OCI-LY1 (cell line): ENCODE results near the gene SMARCAL1.

Source experiments
- H2AFZ ChIP-seq: fragments of 200-600 bp; sonication (generic), shearing (Covaris generic); 2 replicates; pipeline ENCODE4 v1.6.0; 2014; ENCODE audit warnings: antibody characterized with exemption, mild to moderate bottlenecking, low read length
- H3F3A ChIP-seq: fragments of 200-600 bp; sonication (generic), shearing (Covaris generic); 2 replicates; pipeline ENCODE4 v1.6.0; 2014; ENCODE audit warnings: mild to moderate bottlenecking, antibody characterized with exemption, low read length, moderate library complexity; ENCODE audit not compliant: insufficient read depth
- H3K27ac ChIP-seq: fragments of 200-600 bp; sonication (generic); 2 replicates; pipeline ENCODE4 v1.5.1; 2014; ENCODE audit warnings: low read length, mixed run types, mild to moderate bottlenecking, low read depth; ENCODE audit not compliant: poor library complexity, severe bottlenecking
- H3K27me3 ChIP-seq: fragments of 200-600 bp; sonication (generic); 2 replicates; pipeline ENCODE4 v1.6.0; 2014; ENCODE audit warnings: antibody characterized with exemption, mild to moderate bottlenecking, low read length, moderate library complexity; ENCODE audit not compliant: insufficient read depth
- H3K36me3 ChIP-seq: fragments of 200-600 bp; sonication (generic); 2 replicates; pipeline ENCODE4 v1.6.1; 2014; ENCODE audit warnings: mild to moderate bottlenecking, antibody characterized with exemption, low read length, moderate library complexity, mixed read lengths; ENCODE audit not compliant: insufficient read depth
- H3K4me1 ChIP-seq: fragments of 200-600 bp; sonication (generic); 2 replicates; pipeline ENCODE4 v1.5.1; 2014; ENCODE audit warnings: mild to moderate bottlenecking, low read length, moderate library complexity; ENCODE audit not compliant: insufficient read depth, severe bottlenecking
- H3K4me2 ChIP-seq: fragments of 200-600 bp; sonication (generic), shearing (Covaris generic); 2 replicates; pipeline ENCODE4 v1.6.1; 2014; ENCODE audit warnings: low read length
- H3K4me3 ChIP-seq: fragments of 200-600 bp; sonication (generic); 2 replicates; pipeline ENCODE4 v1.5.1; 2014; ENCODE audit warnings: low read length, low read depth, mild to moderate bottlenecking, mixed read lengths; ENCODE audit not compliant: poor library complexity, severe bottlenecking
- H3K79me2 ChIP-seq: fragments of 200-600 bp; shearing (Covaris generic); 2 replicates; pipeline ENCODE4 v1.6.1; 2016; ENCODE audit warnings: mixed run types, low read length, mixed read lengths; ENCODE audit not compliant: insufficient read depth
- H3K9ac ChIP-seq: fragments of 200-600 bp; sonication (generic), shearing (Covaris generic); 2 replicates; pipeline ENCODE4 v1.6.1; 2014; ENCODE audit warnings: mild to moderate bottlenecking, low read length, mixed read lengths
- H3K9me2 ChIP-seq: fragments of 200-600 bp; sonication (generic), shearing (Covaris generic); 2 replicates; pipeline ENCODE4 v1.6.1; 2014; ENCODE audit warnings: low read depth, mild to moderate bottlenecking, low read length, mixed read lengths
- H3K9me3 ChIP-seq: fragments of 200-600 bp; shearing (Covaris generic); 2 replicates; pipeline ENCODE4 v1.6.1; 2014; ENCODE audit warnings: low read length, mixed read lengths
- H4K20me1 ChIP-seq: fragments of 200-600 bp; sonication (generic), shearing (Covaris generic); 2 replicates; pipeline ENCODE4 v1.6.0; 2016; ENCODE audit warnings: mild to moderate bottlenecking, low read length; ENCODE audit not compliant: insufficient read depth
- EZH2 ChIP-seq: fragments of 200-600 bp; sonication (generic), shearing (Covaris generic); IDR thresholded peaks from 2 replicates; pipeline ENCODE4 v1.8.0; 2017; ENCODE audit warnings: borderline replicate concordance, mixed run types, mild to moderate bottlenecking, antibody characterized with exemption, low read length, moderate library complexity, mixed read lengths
- TF ChIP-seq, protein P1 (sequence below): fragments of 200-600 bp; sonication (generic), shearing (Covaris generic); IDR thresholded peaks from 2 replicates; pipeline ENCODE4 v1.5.1; 2017; ENCODE audit warnings: mild to moderate bottlenecking, antibody characterized with exemption, low read length, moderate library complexity, mixed read lengths

SMARCAL1 gene

GRCh38 chr2:216426938-216427337 is 14.7 kb downstream of the SMARCAL1 start:
- Histone ChIP-seq H3K4me2 (no peak overlapping the region), H3K9ac (no peak overlapping the region), H2AFZ (no peak overlapping the region), H3K9me3 (peaks cover 21% of the 10 kb centered on the region), H3K27ac (no peak overlapping the region), H3K36me3 (peaks cover 93% of the 10 kb centered on the region), H3F3A (no peaks in the 10 kb centered on the region), H4K20me1 (no peaks in the 10 kb centered on the region), H3K4me1 (no peaks in the 10 kb centered on the region), H3K79me2 (no peaks in the 10 kb centered on the region), H3K9me2 (no peaks in the 10 kb centered on the region), H3K27me3 (no peaks in the 10 kb centered on the region), H3K4me3 (no peak overlapping the region)
- TF ChIP-seq EZH2 = no peak
- TF ChIP-seq, protein P1, sequence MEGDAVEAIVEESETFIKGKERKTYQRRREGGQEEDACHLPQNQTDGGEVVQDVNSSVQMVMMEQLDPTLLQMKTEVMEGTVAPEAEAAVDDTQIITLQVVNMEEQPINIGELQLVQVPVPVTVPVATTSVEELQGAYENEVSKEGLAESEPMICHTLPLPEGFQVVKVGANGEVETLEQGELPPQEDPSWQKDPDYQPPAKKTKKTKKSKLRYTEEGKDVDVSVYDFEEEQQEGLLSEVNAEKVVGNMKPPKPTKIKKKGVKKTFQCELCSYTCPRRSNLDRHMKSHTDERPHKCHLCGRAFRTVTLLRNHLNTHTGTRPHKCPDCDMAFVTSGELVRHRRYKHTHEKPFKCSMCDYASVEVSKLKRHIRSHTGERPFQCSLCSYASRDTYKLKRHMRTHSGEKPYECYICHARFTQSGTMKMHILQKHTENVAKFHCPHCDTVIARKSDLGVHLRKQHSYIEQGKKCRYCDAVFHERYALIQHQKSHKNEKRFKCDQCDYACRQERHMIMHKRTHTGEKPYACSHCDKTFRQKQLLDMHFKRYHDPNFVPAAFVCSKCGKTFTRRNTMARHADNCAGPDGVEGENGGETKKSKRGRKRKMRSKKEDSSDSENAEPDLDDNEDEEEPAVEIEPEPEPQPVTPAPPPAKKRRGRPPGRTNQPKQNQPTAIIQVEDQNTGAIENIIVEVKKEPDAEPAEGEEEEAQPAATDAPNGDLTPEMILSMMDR = no peak

GRCh38 chr2:216428618-216429350 is 16.5 kb downstream of the SMARCAL1 start:
- Histone ChIP-seq H3K4me2 (no peak overlapping the region), H3K27ac (no peak overlapping the region), H3K27me3 (no peaks in the 10 kb centered on the region), H2AFZ (no peak overlapping the region), H3K79me2 (no peaks in the 10 kb centered on the region), H3K4me3 (no peak overlapping the region), H3K4me1 (no peaks in the 10 kb centered on the region), H3K9ac (no peak overlapping the region), H3F3A (no peaks in the 10 kb centered on the region), H3K36me3 (peaks cover 90% of the 10 kb centered on the region), H4K20me1 (no peaks in the 10 kb centered on the region), H3K9me3 (peaks cover 17% of the 10 kb centered on the region), H3K9me2 (no peaks in the 10 kb centered on the region)
- TF ChIP-seq, protein P1 = no peak
- no peak for TF ChIP-seq EZH2

DNA sequence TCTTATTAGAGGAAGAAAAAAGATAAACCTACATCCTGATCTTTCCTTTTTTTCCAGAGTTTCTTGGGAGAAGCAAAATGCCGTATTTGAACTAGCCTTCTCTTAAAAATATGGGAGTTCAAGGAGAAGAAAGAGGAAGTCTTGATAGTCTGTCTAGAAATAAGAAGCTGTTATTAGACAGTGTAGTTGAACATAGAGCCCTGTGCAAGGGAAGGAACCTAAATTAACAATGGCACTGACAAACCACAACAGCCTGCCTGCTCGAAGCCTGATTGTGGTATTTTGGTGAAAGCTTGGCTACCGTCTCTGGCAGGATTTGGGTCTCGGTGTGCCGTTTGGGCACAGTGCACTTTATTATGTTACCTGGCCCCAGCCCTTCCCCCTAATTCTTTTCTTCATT is 17.1 kb downstream of the SMARCAL1 start:
- Histone ChIP-seq H4K20me1 (no peaks in the 10 kb centered on the region), H3F3A (no peaks in the 10 kb centered on the region), H3K36me3 (peaks cover 88% of the 10 kb centered on the region), H3K27ac (no peak overlapping the region), H3K4me2 (no peak overlapping the region), H2AFZ (no peak overlapping the region), H3K4me1 (no peaks in the 10 kb centered on the region), H3K9me2 (no peaks in the 10 kb centered on the region), H3K79me2 (no peaks in the 10 kb centered on the region), H3K9ac (no peak overlapping the region), H3K4me3 (no peak overlapping the region), H3K27me3 (no peaks in the 10 kb centered on the region), H3K9me3 (peaks cover 12% of the 10 kb centered on the region)
- no peak for TF ChIP-seq EZH2
- TF ChIP-seq, protein P1 = no peak
